Adrenal gland (tissue), 12 donors: Measurements from ENCODE around the gene PKN3. TPM values are rescaled to one million over a fixed set of nuclear protein-coding genes. Genes with fewer than 3 reads are reported as not detected.

Source experiments
- DNase-seq, 7 donors: peaks; one replicate each; pipeline ENCODE4 v3.0.0-alpha.2; 2019 to 2020
- H3K27ac ChIP-seq, 5 donors: fragments of 200-600 bp; sonication (generic) in 4 of 5; 1 replicate in 3 of 5; 2 replicates in 2 of 5; pipeline versions ENCODE4 v1.5.1 to v1.8.0; 2016 to 2020; ENCODE audit warnings: mild to moderate bottlenecking in 1 of 5
- H3K27me3 ChIP-seq: fragments of 200-600 bp; 2 replicates; pipeline ENCODE4 v1.8.0; 2021
- H3K36me3 ChIP-seq, 2 donors: fragments of 200-600 bp; replicated peaks in 1 of 2; 1 replicate in 1 of 2; 2 replicates in 1 of 2; pipeline versions ENCODE4 v1.5.1 to v1.8.0; 2018 to 2022
- H3K4me1 ChIP-seq, 2 donors: fragments of 200-600 bp; replicated peaks in 1 of 2; 1 replicate in 1 of 2; 2 replicates in 1 of 2; pipeline versions ENCODE4 v1.5.1 to v1.8.0; 2018 to 2021
- H3K4me3 ChIP-seq, 4 donors: fragments of 200-600 bp; sonication (generic) in 3 of 4; one replicate each; pipeline ENCODE4 v1.5.1; 2016 to 2018
- H3K9me3 ChIP-seq, 3 donors: fragments of 200-600 bp; sonication (generic) in 1 of 3; replicated peaks in 1 of 3; 1 replicate in 2 of 3; 2 replicates in 1 of 3; pipeline versions ENCODE4 v1.5.1 to v1.8.0; 2016 to 2021
- POLR2A ChIP-seq, 2 donors: fragments of 450-650 bp; IDR thresholded peaks; one replicate each; pipeline ENCODE4 v1.6.1; 2017; ENCODE audit warnings: antibody characterized with exemption in 2 of 2, mild to moderate bottlenecking in 2 of 2, moderate library complexity in 1 of 2
- WGBS, 4 donors: extraction: QIAGEN DNeasy Blood & Tissue Kit in 2 of 4; methylation state at CpG; one replicate each; pipeline versions ENCODE4 v1.1.5 to v1.1.7; 2013 to 2017; 5-methylcytosine and 5-hydroxymethylcytosine counted together
- intact Hi-C, 2 donors: fragments of 100-400 bp; cut with DNase I; formaldehyde crosslinking; loops; one replicate each; pipeline versions ENCODE4 v1.14.1 to v1.15.0; 2022 to 2023
- polyA plus RNA-seq, 3 donors: library from polyadenylated mRNA; stranded (reverse); fragments of 200-250 nt in 2 of 3; fragments of 350-450 nt in 1 of 3; fragmentation: Illumina TruSeq in 1 of 3; extraction: RNeasy Lipid Tissue Mini Kit (QIAGEN cat#74804) in 1 of 3; gene quantifications; one replicate each; pipeline ENCODE4 v1.2.3, GENCODE V29; 2013 to 2014
- total RNA-seq, 9 donors: library from RNA; depleted of rRNA in 4 of 9; stranded (reverse); fragments of >200 nt in 4 of 9; fragments of 120-200 nt in 1 of 9; fragmentation: NEBNext Ultra II Directional in 1 of 9; extraction: Animal tissue kit (Norgen Biotek cat#: 25700) in 1 of 9; gene quantifications; one replicate each; pipeline versions ENCODE4 v1.1.0 to v1.2.4, GENCODE V29; 2013 to 2023
- TF ChIP-seq, protein P1 (sequence below), 6 experiments: fragments of 450-650 bp in 4 of 6; fragments of 200-600 bp in 2 of 6; sonication (generic) in 1 of 6; IDR thresholded peaks; 1 replicate in 5 of 6; 2 replicates in 1 of 6; pipeline versions ENCODE4 v1.5.1 to v1.8.0; 2016 to 2021; ENCODE audit warnings: antibody characterized with exemption in 6 of 6, mild to moderate bottlenecking in 2 of 6, moderate library complexity in 1 of 6
- donor health status: healthy with polysubstance abuse.
- donor health status: Bipolar disorder and iron deficiency.
- donor health status: DM: yes; HTN: yes; CAD: no.
- donor health status: DM: no; HTN: no; CAD: no.
- donor health status: DM: no; HTN: no; CAD: no.
- donor health status: DM: yes; HTN: yes; CAD: no.

PKN3 gene
- total and polyA plus RNA-seq, 12 donors, result 0.90 to 8.6 (median 4.1) TPM

DNA sequence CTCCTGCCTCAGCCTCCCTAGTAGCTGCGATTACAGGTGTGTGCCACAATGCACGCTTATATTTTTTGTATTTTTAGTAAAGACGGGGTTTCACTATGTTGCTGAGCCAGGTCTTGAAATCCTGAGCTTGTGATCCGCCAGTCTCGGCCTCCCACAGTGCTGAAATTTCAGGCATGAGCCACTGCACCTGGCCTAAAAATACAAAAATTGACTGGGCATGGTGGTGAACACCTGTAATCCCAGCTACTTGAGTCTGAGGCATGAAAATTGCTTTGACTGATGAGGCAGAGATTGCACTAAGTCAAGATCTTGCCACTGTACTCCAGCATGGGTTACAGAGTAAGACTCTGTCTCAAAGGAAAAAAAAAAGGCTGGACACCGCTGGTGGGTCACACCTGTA lies 32.5 kb upstream of the PKN3 start:
- WGBS, 4 donors, result 94 to 99% (median 96%) methylated on average over 6 of the region's 6 CpGs

DNA sequence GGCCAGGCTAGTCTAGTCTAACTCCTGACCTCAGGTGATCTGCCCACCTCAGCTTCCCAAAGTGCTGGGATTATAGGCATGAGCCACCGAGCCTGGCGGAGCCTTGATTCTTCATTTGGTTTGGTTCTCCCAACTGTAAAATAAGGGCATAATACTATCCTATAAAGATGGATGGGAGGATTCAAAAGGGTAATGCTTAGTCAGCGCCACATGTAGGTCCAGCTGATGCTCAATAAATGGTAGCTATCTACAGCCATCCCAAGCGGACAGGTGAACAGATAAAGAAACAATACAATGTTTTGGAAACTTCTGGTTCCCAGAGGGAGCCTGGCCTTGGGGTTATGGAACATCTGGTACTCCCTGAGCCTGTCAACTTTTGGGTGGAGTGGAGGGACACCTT lies 26.9 kb upstream of the PKN3 start:
- DNase-seq, result peak in 1 of 7 donors; percentile 7
- TF ChIP-seq POLR2A (IDR thresholded peaks at IDR 0.05), result no peak
- TF ChIP-seq, protein P1, sequence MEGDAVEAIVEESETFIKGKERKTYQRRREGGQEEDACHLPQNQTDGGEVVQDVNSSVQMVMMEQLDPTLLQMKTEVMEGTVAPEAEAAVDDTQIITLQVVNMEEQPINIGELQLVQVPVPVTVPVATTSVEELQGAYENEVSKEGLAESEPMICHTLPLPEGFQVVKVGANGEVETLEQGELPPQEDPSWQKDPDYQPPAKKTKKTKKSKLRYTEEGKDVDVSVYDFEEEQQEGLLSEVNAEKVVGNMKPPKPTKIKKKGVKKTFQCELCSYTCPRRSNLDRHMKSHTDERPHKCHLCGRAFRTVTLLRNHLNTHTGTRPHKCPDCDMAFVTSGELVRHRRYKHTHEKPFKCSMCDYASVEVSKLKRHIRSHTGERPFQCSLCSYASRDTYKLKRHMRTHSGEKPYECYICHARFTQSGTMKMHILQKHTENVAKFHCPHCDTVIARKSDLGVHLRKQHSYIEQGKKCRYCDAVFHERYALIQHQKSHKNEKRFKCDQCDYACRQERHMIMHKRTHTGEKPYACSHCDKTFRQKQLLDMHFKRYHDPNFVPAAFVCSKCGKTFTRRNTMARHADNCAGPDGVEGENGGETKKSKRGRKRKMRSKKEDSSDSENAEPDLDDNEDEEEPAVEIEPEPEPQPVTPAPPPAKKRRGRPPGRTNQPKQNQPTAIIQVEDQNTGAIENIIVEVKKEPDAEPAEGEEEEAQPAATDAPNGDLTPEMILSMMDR (IDR thresholded peaks at IDR 0.05), result no peak
- intact Hi-C loops, result no loop called here

More for the DNA sequence above, 32.5 kb upstream of the PKN3 start:
- no peak for TF ChIP-seq POLR2A (IDR thresholded peaks at IDR 0.05)
- TF ChIP-seq, protein P1 (IDR thresholded peaks at IDR 0.05), result no peak
- H3K9me3 ChIP-seq, result no peaks in the 10 kb centered on the region
- intact Hi-C loops, result no loop called here
- no peaks in the 10 kb centered on the region for H3K27me3 ChIP-seq
- no peaks in the 10 kb centered on the region for H3K36me3 ChIP-seq
- no peak overlapping the region for H3K4me3 ChIP-seq
- no peaks in the 10 kb centered on the region for H3K4me1 ChIP-seq
- H3K27ac ChIP-seq, result no peak overlapping the region
- DNase-seq, result peak in 1 of 7 donors; percentile 15

DNA sequence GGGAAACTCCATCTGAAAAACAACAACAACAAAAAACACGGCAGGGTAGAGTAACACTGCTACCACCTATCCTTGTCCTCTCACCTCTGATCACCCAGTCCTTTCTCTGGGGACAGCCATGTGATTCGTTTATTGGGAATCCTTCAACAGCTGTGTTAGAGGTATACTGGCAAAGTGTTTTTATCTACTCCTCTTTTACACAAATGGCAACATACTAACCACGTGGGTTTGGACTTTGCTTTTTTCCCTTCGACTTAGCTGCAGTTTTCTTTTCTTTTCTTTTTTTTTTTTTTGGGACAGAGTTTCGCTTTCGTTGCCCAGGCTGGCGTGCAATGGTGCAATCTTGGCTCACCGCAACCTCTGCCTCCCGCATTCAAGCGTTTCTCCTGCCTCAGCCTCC lies 24.5 kb upstream of the PKN3 start:
- intact Hi-C loops, result no loop called here
- TF ChIP-seq, protein P1 (IDR thresholded peaks at IDR 0.05), result no peak
- Histone ChIP-seq H3K4me1 (no peaks in the 10 kb centered on the region), H3K27me3 (no peaks in the 10 kb centered on the region), H3K36me3 (no peaks in the 10 kb centered on the region), H3K9me3 (no peaks in the 10 kb centered on the region), H3K4me3 (no peak overlapping the region), H3K27ac (no peak overlapping the region)
- WGBS, 4 donors, result 85 to 90% (median 87%) methylated on average over 10 of the region's 10 CpGs
- no peak for DNase-seq

More for the DNA sequence above, 26.9 kb upstream of the PKN3 start:
- no peaks in the 10 kb centered on the region for H3K4me1 ChIP-seq
- no peaks in the 10 kb centered on the region for H3K36me3 ChIP-seq
- H3K27me3 ChIP-seq, result no peaks in the 10 kb centered on the region
- H3K4me3 ChIP-seq, result no peak overlapping the region
- 92 to 98% (median 95%) methylated on average over 4 of the region's 4 CpGs for WGBS, 4 donors
- no peaks in the 10 kb centered on the region for H3K9me3 ChIP-seq
- H3K27ac ChIP-seq, result no peak overlapping the region

DNA sequence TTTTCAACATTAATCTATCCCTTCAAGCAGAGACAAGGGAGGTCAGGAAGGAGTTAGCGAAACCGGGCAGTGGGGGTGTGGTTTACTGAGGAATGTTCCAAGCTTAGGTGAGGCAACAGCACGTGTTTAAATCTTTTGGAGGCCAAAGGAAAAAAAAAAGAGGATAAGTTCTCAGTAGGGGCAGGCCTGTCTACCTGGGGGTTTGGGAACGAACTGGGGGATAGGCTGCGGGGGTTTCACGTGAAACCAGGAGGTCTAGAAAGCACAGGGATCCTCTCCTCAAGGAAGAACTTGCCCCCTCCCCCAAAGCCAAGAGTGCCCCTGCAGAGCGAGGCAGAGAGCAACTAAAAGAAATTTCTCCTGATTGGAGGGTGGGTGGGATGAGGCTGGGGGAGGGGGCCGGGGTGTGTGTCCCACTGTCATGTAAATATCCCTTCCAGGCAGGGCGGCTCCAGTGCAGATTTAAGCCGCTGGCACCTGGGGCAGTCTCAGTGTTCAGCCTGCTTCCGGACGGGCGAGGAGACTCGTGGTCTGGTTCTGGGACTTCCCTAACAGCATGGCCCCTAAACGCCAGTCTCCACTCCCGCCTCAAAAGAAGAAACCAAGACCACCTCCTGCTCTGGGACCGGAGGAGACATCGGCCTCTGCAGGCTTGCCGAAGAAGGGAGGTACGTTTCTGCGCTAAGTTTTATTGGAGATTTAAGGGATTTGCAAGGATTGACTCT lies 18.8 kb upstream of the PKN3 start:
- 4 to 25% (median 12%) methylated on average over 12 to 21 of the region's 21 CpGs for WGBS, 4 donors
- Histone ChIP-seq H3K9me3 (no peaks in the 10 kb centered on the region), H3K4me1 (peaks cover 9 to 17% of the 10 kb centered on the region in 2 donors), H3K36me3 (no peaks in the 10 kb centered on the region), H3K27ac (peak overlapping the region in 4 of 5 donors; percentile 57 to 89 (median 75)), H3K27me3 (no peaks in the 10 kb centered on the region), H3K4me3 (peak overlapping the region in 2 of 4 donors; percentile 50 to 72)
- TF ChIP-seq, protein P1 (IDR thresholded peaks at IDR 0.05), result no peak
- TF ChIP-seq POLR2A (IDR thresholded peaks at IDR 0.05), result peak in 1 of 2 donors; percentile 42
- intact Hi-C loops, result no loop called here
- peak; percentile 32 to 93 (median 89) for DNase-seq
